H1 (cell line): ENCODE measurements around the gene C7orf57. TPM values are rescaled to one million over a fixed set of nuclear protein-coding genes. Genes with fewer than 3 reads are reported as not detected.

ENCODE experiments used
- CTCF ChIA-PET: fragments of 300-600 bp; sonication (Branson Sonifier 250); formaldehyde crosslinking; loops from one replicate; lab custom pipeline; 2021; ENCODE audit not compliant: partially characterized antibody; lab: Charles Lee
- POLR2A ChIA-PET: fragments of 300-600 bp; sonication (Branson Sonifier 250); formaldehyde crosslinking; loops from one replicate; lab custom pipeline; 2021; ENCODE audit warnings: inconsistent platforms; ENCODE audit not compliant: partially characterized antibody; lab: Charles Lee
- DNase-seq, 2 experiments: peaks; one replicate each; pipeline versions ENCODE4 v3.0.0 to v3.0.0-alpha.2; 2010 to 2022; ENCODE audit warnings: low spot score in 2 of 2, low read depth in 1 of 2, mixed read lengths in 1 of 2
- FAIRE-seq: peaks from 2 replicates; lab custom pipeline; 2011; peaks lifted over from hg19 to GRCh38; lab: Jason Lieb, UNC
- H2AFZ ChIP-seq: 2 replicates; pipeline ENCODE4 v1.8.1; 2012; ENCODE audit warnings: low read length, inconsistent platforms
- H2AK5ac ChIP-seq: 2 replicates; pipeline ENCODE4 v1.6.1; 2013; ENCODE audit warnings: low read depth, low read length
- H2BK120ac ChIP-seq: replicated peaks from 2 replicates; pipeline ENCODE3; 2013; ENCODE audit warnings: low read depth, low read length, inconsistent platforms
- H2BK12ac ChIP-seq: 2 replicates; pipeline ENCODE4 v1.6.1; 2013; ENCODE audit warnings: low read depth, low read length
- H2BK15ac ChIP-seq: 2 replicates; pipeline ENCODE4 v1.6.1; 2013; ENCODE audit warnings: low read length
- H2BK20ac ChIP-seq: 2 replicates; pipeline ENCODE4 v1.6.1; 2013; ENCODE audit warnings: low read length
- H2BK5ac ChIP-seq: 2 replicates; pipeline ENCODE4 v1.6.1; 2013; ENCODE audit warnings: low read depth, low read length
- H3K14ac ChIP-seq: 2 replicates; pipeline ENCODE4 v1.6.1; 2013; ENCODE audit warnings: inconsistent platforms; ENCODE audit not compliant: insufficient read length
- H3K18ac ChIP-seq: 2 replicates; pipeline ENCODE4 v1.6.1; 2013; ENCODE audit warnings: low read length; ENCODE audit errors: extremely low read depth
- H3K23ac ChIP-seq: 2 replicates; pipeline ENCODE4 v1.6.1; 2013; ENCODE audit warnings: inconsistent platforms; ENCODE audit not compliant: insufficient read length
- H3K23me2 ChIP-seq: 2 replicates; pipeline ENCODE4 v1.6.1; 2013; ENCODE audit warnings: low read depth, low read length
- H3K27ac ChIP-seq: 2 replicates; pipeline ENCODE4 v1.6.1; 2011; ENCODE audit warnings: low read depth, low read length, inconsistent platforms
- H3K27me3 ChIP-seq, 4 experiments: replicated peaks in 1 of 4; 1 replicate in 1 of 4; 2 replicates in 3 of 4; pipeline versions ENCODE4 v1.6.1 to v1.8.1; 2011 to 2013; ENCODE audit warnings: low read length in 3 of 4, mild to moderate bottlenecking in 3 of 4, inconsistent platforms in 2 of 4, mixed read lengths in 2 of 4, moderate library complexity in 1 of 4; ENCODE audit not compliant: control insufficient read depth in 3 of 4, insufficient read depth in 3 of 4; ENCODE audit errors: extremely low read depth in 1 of 4
- H3K36me3 ChIP-seq, 4 experiments: 2 replicates each; pipeline versions ENCODE4 v1.6.1 to v1.8.1; 2011 to 2013; ENCODE audit warnings: mild to moderate bottlenecking in 4 of 4, low read length in 3 of 4, moderate library complexity in 2 of 4, control low read depth in 1 of 4, inconsistent platforms in 1 of 4; ENCODE audit not compliant: insufficient read depth in 4 of 4, control insufficient read depth in 2 of 4
- H3K4ac ChIP-seq: replicated peaks from 2 replicates; pipeline ENCODE3; 2013; ENCODE audit warnings: low read length, low read depth, mixed read lengths, inconsistent platforms; ENCODE audit not compliant: insufficient read length
- H3K4me1 ChIP-seq, 4 experiments: replicated peaks in 1 of 4; 1 replicate in 1 of 4; 2 replicates in 3 of 4; pipeline versions ENCODE4 v1.6.1 to v1.8.1; 2011 to 2013; ENCODE audit warnings: low read length in 3 of 4, inconsistent platforms in 2 of 4, mixed read lengths in 1 of 4; ENCODE audit not compliant: insufficient read depth in 4 of 4, control insufficient read depth in 3 of 4
- H3K4me2 ChIP-seq, 2 experiments: 2 replicates each; pipeline versions ENCODE4 v1.6.1 to v1.8.1; 2011 to 2013; ENCODE audit warnings: low read depth in 2 of 2, low read length in 2 of 2, control low read depth in 1 of 2, inconsistent platforms in 1 of 2, mild to moderate bottlenecking in 1 of 2; ENCODE audit not compliant: insufficient read depth in 1 of 2
- H3K4me3 ChIP-seq, 4 experiments: fragments of 200-600, 300-600 bp in 1 of 4; sonication (generic), shearing (Covaris generic), sonication (Bioruptor Twin) in 1 of 4; 2 replicates each; pipeline versions ENCODE4 v1.5.1 to v1.8.1; 2011 to 2016; ENCODE audit warnings: low read length in 4 of 4, low read depth in 3 of 4, control low read depth in 2 of 4, inconsistent platforms in 2 of 4, mild to moderate bottlenecking in 2 of 4, mixed read lengths in 1 of 4, moderate library complexity in 1 of 4; ENCODE audit not compliant: insufficient read depth in 2 of 4; ENCODE audit errors: extremely low read depth in 1 of 4
- H3K56ac ChIP-seq: replicated peaks from 2 replicates; pipeline ENCODE3; 2013; ENCODE audit warnings: low read depth, mild to moderate bottlenecking, mixed read lengths, low read length, inconsistent platforms; ENCODE audit not compliant: insufficient read length
- H3K79me1 ChIP-seq: 2 replicates; pipeline ENCODE4 v1.6.1; 2013; ENCODE audit warnings: low read depth, low read length, control low read depth
- H3K79me2 ChIP-seq, 2 experiments: 2 replicates each; pipeline versions ENCODE4 v1.6.1 to v1.8.1; 2012 to 2013; ENCODE audit warnings: low read length in 2 of 2, mild to moderate bottlenecking in 2 of 2, inconsistent platforms in 1 of 2; ENCODE audit not compliant: insufficient read depth in 2 of 2, control insufficient read depth in 1 of 2
- H3K9ac ChIP-seq, 4 experiments: replicated peaks in 1 of 4; 1 replicate in 1 of 4; 2 replicates in 3 of 4; pipeline versions ENCODE4 v1.6.1 to v1.8.1; 2011 to 2013; ENCODE audit warnings: low read depth in 3 of 4, low read length in 3 of 4, control low read depth in 2 of 4, mild to moderate bottlenecking in 2 of 4, moderate library complexity in 2 of 4, inconsistent platforms in 1 of 4; ENCODE audit errors: extremely low read depth in 1 of 4
- H3K9me3 ChIP-seq, 2 experiments: 2 replicates each; pipeline versions ENCODE4 v1.6.1 to v1.8.1; 2012 to 2013; ENCODE audit warnings: mild to moderate bottlenecking in 2 of 2, moderate library complexity in 2 of 2, control low read depth in 1 of 2, inconsistent platforms in 1 of 2, low read depth in 1 of 2, low read length in 1 of 2, mixed read lengths in 1 of 2; ENCODE audit not compliant: insufficient read depth in 2 of 2
- H4K20me1 ChIP-seq, 2 experiments: replicated peaks in 1 of 2; 2 replicates each; pipeline versions ENCODE3 to v1.8.1; 2011 to 2013; ENCODE audit warnings: inconsistent platforms in 2 of 2, low read length in 2 of 2, mild to moderate bottlenecking in 1 of 2; ENCODE audit not compliant: insufficient read depth in 2 of 2, control insufficient read depth in 1 of 2
- H4K5ac ChIP-seq: 2 replicates; pipeline ENCODE4 v1.6.1; 2013; ENCODE audit warnings: low read length, low read depth, mixed read lengths, inconsistent platforms; ENCODE audit not compliant: insufficient read length
- H4K8ac ChIP-seq: 2 replicates; pipeline ENCODE4 v1.8.0; 2013; ENCODE audit warnings: mild to moderate bottlenecking, moderate library complexity, low read length, inconsistent platforms; ENCODE audit not compliant: insufficient read depth; ENCODE audit errors: extremely low read depth
- H4K91ac ChIP-seq: replicated peaks from 2 replicates; pipeline ENCODE3; 2013; ENCODE audit warnings: low read length, mixed read lengths, inconsistent platforms; ENCODE audit not compliant: insufficient read length
- RXRA ChIP-seq: IDR thresholded peaks from 2 replicates; pipeline ENCODE4 v1.6.1; 2011; ENCODE audit warnings: low read depth, mild to moderate bottlenecking, low read length, moderate library complexity; ENCODE audit not compliant: insufficient read depth
- SUZ12 ChIP-seq: fragments of 200-600 bp; sonication (generic); IDR thresholded peaks from 2 replicates; pipeline ENCODE4 v1.6.1; 2012; ENCODE audit warnings: mild to moderate bottlenecking, inconsistent platforms, low read length, moderate library complexity, mixed read lengths
- YY1 ChIP-seq: IDR thresholded peaks from 2 replicates; pipeline ENCODE4 v1.6.1; 2011; ENCODE audit warnings: low read depth, mild to moderate bottlenecking, low read length
- WGBS, 2 experiments: shearing (Covaris generic) in 1 of 2; methylation state at CpG; one replicate each; pipeline versions ENCODE4 v1.1.6 to v1.1.7; 2013 to 2015; ENCODE audit warnings: low lambda C conversion rate in 2 of 2, mixed read lengths in 2 of 2, inconsistent platforms in 1 of 2, low coverage in 1 of 2, missing lambda C conversion rate in 1 of 2; ENCODE audit not compliant: insufficient replicate concordance in 2 of 2, insufficient coverage in 1 of 2, insufficient read length in 1 of 2; ENCODE audit errors: extremely low coverage in 1 of 2, missing lambda C conversion rate in 1 of 2; 5-methylcytosine and 5-hydroxymethylcytosine counted together
- polyA plus RNA-seq, 7 experiments: library from polyadenylated mRNA; depleted of rRNA in 3 of 7; stranded (reverse) in 5 of 7; unstranded in 2 of 7; fragments of >200 nt in 5 of 7; fragments of 200-250 nt in 2 of 7; gene quantifications; 1 replicate in 5 of 7; 2 replicates in 1 of 7; 4 replicates in 1 of 7; pipeline versions ENCODE4 v1.2.1 to v1.2.3, GENCODE V29; 2011 to 2013; ENCODE audit warnings: missing spikeins in 2 of 7, mixed read lengths in 2 of 7
- total RNA-seq: library from RNA; stranded (reverse); fragmentation: NEBNext Ultra II Directional; extraction: Animal tissue kit (Norgen Biotek cat#: 25700); gene quantifications from 2 replicates; pipeline ENCODE4 v1.2.1, GENCODE V29; 2021

The C7orf57 gene
- total and polyA plus RNA-seq, 2 of the 8 experiments (the other 6 are each of a cell fraction or from before 2014, with no cell fraction given): 0.08 to 0.56 TPM

GRCh38 chr7:48107926-48108472 is 72.7 kb downstream of the C7orf57 start:
- Histone ChIP-seq H3K9me3 (no peaks in the 10 kb centered on the region), H3K27me3 (no peaks in the 10 kb centered on the region), H2BK120ac (no peak overlapping the region), H2BK12ac (no peak overlapping the region), H4K91ac (no peak overlapping the region), H3K27ac (no peak overlapping the region), H3K4ac (no peak overlapping the region), H2BK20ac (no peak overlapping the region), H3K79me1 (0 out of 2 replicates have a peak, but pooled peaks cover 2% of the 10 kb centered on the region), H3K9ac (no peak overlapping the region), H3K79me2 (no peaks in the 10 kb centered on the region), H3K4me2 (no peak overlapping the region), H2BK5ac (no peak overlapping the region), H3K23me2 (no peaks in the 10 kb centered on the region; the same call in 1 of the 2 replicates), H4K20me1 (peaks cover 2% of the 10 kb centered on the region in 2 experiments), H3K56ac (no peak overlapping the region), H3K23ac (no peak overlapping the region), H3K4me3 (no peak overlapping the region), H4K5ac (no peak overlapping the region), H3K36me3 (peaks cover 9 to 52% (median 33%) of the 10 kb centered on the region in 4 experiments), H4K8ac (no peak overlapping the region), H3K4me1 (no peaks in the 10 kb centered on the region), H2AK5ac (no peak overlapping the region), H2AFZ (no peak overlapping the region), H2BK15ac (no peak overlapping the region), H3K14ac (no peak overlapping the region), H3K18ac (no peak overlapping the region)
- CTCF ChIA-PET: interaction anchor here (0.7 to 4.6 kb wide), 12 partner anchors 12 to 213 kb away, joined by 3 to 38 read pairs (median 6); partner anchors contain the start of gene UPP1
- POLR2A ChIA-PET: interaction anchor here (1.0 to 2.0 kb wide), 4 partner anchors 12 to 23 kb away, joined by 3 to 6 read pairs (median 5); partner anchors contain the start of gene UPP1
- WGBS, 2 experiments: 92% methylated on average over 17 of the region's 18 CpGs; no CpG with 5 or more reads in 1 of the 2 experiments
- DNase-seq (no peak), FAIRE-seq (no peak)
- TF ChIP-seq YY1 (no peak), SUZ12 (no peak), RXRA (no peak)
